Colon (tissue), 2 donors: ENCODE measurements around the gene ADD3.
"Not testable (repeated sequence)": the region's sequence is repeated elsewhere in the genome, so short reads cannot be mapped to it uniquely, and the experiment has no call there.

Experiments used
- FAIRE-seq: peaks from 2 replicates; lab custom pipeline; 2012; peaks lifted over from hg19 to GRCh38; lab: Jason Lieb, UNC
- donor health status: control.
- donor health status: control.

Gene ADD3

DNA sequence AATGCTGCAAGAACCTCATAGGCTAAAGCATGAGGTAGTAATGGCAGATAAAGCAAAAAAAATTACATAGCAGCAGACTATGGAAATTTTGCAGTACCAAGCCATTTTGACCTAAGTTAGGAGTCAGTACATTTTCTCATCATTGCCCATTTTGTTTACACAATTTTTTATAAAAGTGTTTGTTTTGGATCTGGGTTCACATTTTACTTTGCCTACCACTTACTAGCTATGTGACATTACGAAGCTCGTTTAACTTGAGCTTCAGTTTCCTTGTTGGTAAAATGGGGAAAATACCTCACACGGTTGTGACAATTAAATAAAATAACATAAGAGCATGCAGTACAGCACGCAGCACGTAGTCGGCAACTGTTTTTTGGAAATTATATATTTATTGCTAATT lies 99.6 kb downstream of the ADD3 start:
- no peak for FAIRE-seq

GRCh38 chr10:110107887-110108286 lies 100.1 kb downstream of the ADD3 start:
- no peak for FAIRE-seq

- no peak for FAIRE-seq
Measured at GRCh38 chr10:110109511-110109910, 101.7 kb downstream of the ADD3 start.

- no peak for FAIRE-seq
Measured at GRCh38 chr10:110110338-110110737, 102.6 kb downstream of the ADD3 start.

GRCh38 chr10:110113670-110114337 lies 106.0 kb downstream of the ADD3 start:
- no peak for FAIRE-seq

- not testable (repeated sequence) for FAIRE-seq
Measured at GRCh38 chr10:110114668-110115067, 106.9 kb downstream of the ADD3 start.

DNA sequence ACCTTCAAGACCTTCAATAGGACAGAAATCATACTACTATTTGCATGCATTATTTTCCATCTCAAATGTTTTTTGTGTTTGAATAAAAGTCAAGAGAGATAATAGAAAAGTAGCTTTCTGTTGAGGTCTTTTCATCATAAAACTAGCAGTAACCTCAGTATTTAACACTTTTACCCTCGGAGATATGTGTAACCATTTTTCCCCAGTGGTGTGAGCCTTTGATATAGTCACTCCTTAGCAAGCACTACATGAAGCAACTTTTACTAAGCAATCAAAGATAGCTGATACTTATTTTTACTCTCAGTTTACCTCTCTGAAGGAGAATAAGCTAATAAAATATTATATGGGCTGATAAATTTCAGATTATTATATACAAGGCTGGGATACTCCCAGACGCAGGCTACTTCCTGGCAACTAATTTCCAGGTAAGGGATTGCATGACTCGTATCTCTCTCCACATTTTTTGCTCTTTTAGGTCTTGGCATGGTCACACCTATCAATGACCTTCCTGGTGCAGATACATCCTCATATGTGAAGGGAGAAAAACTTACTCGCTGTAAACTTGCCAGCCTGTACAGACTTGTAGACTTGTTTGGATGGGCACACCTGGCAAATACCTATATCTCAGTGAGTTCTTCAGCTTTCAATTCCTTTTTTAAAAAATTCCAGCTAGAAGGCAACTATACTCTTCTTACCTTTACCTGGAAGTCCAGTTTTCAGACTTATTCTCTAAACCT lies 108.2 kb downstream of the ADD3 start:
- no peak for FAIRE-seq

DNA sequence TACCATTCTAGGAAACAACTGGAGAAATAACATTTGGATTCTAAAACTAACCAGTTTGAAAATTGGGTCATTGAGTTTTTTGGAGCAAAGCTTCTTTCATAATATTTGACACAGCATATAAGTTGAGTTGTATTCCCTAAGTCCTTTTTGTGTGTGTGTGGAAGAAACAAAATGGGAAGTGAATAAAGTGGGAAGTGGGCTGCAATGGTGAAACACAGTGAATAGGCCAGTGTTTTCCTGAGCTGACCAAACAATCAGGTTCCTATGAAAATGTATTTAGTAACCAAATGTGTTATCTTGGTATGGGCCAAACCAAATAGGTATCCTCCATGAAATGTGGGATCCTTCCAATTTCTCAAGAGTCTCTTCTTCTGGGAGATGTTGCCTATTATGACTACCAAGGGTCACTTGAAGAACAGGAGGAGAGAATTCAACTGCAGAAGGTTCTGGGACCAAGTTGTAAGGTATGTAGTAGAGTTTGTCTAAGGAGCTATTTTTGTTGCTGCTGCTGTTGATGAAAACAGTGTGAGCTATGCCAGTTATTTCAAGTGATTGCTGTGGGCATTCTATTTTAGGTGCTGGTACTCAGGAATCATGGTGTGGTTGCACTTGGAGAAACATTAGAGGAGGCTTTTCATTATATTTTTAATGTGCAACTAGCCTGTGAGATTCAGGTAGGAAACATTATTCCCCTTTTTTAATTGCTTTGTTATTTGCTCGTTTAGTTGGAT lies 111.3 kb downstream of the ADD3 start:
- FAIRE-seq, result no peak

DNA sequence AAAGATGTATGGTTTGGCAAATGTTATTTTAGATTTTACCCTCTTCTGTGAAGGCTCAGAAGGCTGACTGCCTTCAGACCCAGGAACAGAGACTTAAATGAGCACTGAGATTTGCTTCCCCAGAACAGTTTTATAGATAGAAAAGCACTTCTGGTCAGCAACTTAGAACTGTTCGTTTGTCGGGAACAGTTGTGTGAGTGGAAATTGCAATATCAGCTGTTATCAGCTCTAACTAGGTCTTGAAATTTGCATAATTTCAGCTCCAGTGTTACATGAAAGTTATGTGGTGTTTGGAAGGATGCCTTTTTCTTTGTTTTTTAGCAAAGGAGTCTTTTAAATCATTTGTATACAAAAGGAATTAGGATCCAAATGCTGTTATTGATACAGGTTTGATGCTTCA lies 115.8 kb downstream of the ADD3 start:
- FAIRE-seq, result no peak

DNA sequence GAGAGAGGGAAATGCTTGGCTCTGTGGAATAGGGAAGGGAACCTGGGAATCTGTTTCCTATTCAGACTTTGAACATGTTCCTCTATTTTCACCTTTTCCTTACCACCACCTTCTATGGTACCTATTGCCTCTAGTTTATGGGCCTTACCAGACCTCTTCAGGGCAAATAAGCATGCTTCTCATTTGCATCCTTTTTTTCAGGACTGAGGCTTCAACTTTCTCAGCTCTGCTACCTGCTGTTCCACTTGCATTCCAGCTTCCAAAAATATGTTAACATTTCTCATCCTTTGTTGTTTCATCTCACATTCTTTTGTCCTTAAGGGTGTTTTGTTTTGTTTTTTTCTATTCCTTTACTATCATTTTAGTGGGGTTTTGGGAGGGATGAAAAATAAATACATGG lies 121.7 kb downstream of the ADD3 start:
- no peak for FAIRE-seq

DNA sequence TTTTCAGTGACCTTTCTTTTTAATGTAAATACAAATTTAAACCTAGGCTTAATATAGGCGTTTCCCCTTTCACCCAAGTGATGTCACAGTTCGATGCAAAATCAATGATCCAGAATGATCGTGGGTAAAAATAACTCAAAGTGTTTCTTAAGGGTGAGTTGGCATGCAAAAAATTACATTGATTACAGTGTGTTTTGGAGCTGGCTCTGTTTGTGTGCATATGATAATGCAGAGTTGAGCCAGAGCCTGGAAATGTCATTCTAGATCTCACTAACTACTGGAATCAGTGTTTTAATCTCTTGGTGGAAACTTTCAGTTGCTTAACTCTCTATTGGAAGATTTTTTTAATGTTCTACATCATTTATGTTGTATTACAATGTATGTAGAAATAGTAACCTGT lies 127.1 kb downstream of the ADD3 start:
- no peak for FAIRE-seq

DNA sequence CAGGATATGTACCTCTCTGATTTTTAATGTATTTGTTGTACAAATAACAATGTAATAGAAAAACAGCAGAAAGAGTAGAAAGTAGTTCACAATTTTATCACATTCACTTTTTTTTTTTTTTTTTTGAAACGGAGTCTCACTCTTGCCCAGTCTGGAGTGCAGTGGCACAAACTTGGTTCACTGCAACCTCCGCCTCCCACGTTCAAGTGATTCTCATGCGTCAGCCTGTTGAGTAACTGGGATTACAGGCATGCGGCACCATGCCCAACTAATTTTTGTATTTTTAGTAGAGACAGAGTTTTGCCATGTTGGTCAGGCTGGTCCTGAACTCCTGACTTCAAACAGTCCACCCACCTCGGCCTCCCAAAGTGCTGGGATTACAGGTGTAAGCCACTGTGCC lies 128.1 kb downstream of the ADD3 start:
- not testable (repeated sequence) for FAIRE-seq

- peak; percentile 87 for FAIRE-seq
Measured at GRCh38 chr10:110137142-110137545, 129.4 kb downstream of the ADD3 start.

DNA sequence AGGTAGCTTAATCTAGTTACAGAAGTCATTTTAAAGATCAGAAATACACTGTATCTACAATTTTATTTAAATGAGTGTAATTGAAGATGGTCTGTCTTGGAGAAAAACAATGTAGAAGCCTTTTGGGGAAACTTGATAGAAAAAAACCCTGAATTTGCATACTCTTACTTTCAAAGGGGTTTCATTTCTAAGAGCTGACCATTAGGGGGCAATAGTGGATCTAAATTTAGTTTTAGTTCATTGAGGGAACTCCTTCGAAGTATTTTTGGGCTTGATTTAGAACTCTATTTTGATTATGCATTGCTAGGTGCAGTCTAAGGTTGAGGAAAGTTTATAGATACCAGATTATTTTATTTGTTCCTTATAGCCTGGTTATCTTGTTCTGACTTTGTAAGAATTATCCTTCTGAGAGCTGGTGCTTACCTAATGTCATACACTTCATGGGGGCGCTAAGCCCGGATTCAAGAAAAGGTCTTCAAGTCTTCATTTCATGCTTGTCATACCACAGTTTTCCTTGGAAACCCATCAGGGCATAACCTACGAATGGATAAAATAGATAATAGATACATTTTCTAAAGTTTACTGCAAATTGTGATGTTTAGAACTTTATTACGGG lies 130.5 kb downstream of the ADD3 start:
- FAIRE-seq, result peak; percentile 80

DNA sequence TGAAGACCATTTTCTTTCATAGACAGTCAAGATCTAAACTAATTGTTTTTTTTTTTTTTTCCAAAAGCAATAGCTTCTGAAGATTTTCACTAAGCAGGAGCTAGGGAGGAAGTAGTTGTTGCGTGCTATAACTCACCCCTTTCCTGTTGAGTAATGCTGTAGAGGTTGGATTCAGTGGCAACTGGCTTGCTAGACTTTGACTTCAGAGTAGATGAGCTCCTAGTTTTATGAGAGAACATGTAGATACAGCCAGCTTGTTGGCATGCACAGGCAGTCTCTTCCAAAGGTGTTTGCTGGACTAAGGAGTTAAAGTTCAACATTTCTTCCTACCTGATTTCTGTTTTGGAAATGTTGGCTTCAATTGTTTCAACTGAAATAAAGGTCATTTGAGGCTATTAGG lies 133.4 kb downstream of the ADD3 start:
- no peak for FAIRE-seq

DNA sequence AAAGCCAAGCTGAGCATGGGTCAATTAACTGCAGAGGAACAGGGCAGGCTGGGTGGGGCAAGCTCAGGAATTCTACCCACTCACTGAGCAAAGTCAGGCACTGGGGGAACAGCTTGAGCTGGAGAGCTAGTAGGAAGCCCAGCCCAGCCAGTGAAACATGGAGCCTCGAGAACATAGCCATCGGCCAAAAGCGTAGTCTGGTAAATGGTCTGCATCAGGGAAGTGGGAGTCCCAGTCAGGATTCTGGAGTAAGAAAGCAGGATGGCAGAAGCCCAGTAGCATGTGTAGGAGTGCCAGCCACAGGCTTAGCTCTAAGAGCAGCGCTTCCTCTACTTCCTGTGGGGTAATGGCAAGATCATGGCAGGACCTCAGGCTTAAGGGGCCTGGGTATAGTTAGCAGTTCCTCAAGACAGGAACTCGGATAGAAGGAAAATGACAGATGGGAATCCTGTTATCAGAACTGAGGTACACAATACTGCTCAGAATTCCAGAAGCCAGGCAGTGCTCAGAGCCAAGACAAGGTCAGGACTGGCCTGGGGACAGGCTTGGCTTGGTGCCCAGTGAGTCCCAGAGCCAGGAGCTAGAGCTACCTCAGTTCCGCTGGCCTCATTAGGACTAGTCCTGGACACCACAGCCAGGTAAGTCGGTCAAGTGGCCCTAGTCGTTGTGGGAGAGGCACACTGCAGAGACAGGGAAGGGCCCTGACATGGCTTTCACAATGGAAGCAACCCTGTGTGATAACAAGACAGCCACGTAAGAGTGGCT lies 134.3 kb downstream of the ADD3 start:
- FAIRE-seq, result no peak

DNA sequence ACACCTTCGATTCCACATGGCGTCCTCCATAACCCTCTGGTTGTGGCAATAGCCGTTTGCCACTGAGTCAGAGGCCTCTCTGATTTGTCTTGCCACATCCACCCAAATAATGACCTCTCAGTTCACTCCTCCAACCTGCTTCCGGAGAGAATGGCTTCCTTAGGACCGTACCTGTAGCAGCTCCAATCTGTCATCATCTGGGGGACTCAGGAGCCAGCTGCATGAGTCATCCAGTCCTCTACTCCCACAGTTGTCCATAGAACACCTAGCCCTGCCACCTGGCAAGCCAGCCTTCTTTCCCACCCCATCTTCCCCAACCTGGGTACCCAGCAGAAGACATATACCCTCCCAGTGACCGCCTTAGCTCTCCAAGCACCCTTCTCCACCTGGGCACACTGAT lies 135.2 kb downstream of the ADD3 start:
- no peak for FAIRE-seq

DNA sequence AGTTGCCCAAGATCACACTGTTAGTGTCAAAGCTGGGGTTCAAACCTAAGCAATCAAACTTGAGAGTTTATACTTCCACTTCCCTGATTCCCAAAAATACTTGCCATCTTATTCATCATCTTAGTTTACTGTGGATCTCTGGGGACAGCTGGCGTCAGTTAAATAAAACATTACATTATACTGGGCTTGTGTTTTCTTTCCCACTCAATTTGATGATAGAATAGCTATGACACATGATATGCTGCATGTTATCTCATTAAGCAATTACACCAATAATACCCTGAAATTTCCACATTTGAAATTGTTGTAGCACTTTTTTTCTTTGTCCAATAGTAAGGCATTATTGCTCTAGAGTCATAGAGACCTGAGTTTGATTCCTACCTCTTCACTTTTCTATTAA lies 136.7 kb downstream of the ADD3 start:
- no peak for FAIRE-seq

GRCh38 chr10:110147961-110148360 lies 140.2 kb downstream of the ADD3 start:
- FAIRE-seq, result no peak

DNA sequence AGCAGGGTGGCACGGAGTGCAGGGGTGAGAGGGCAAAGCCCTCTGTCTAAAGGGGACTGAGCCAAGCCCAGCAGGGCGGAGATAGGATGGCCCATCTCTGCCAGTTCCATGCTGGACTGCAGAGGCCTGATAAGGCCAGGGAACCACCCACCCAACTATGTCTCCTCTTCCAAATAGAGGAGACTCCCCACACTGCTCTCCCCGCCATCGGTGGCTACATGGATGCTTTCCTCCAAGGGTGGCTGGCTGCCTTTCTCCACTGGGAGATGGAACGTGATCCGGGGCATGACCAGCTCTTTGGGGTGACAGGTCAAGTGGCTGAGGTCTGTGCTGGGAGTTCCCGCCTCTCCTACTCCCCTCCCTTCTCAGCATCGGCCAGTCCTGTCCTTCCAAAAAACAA lies 141.5 kb downstream of the ADD3 start:
- FAIRE-seq, result no peak

DNA sequence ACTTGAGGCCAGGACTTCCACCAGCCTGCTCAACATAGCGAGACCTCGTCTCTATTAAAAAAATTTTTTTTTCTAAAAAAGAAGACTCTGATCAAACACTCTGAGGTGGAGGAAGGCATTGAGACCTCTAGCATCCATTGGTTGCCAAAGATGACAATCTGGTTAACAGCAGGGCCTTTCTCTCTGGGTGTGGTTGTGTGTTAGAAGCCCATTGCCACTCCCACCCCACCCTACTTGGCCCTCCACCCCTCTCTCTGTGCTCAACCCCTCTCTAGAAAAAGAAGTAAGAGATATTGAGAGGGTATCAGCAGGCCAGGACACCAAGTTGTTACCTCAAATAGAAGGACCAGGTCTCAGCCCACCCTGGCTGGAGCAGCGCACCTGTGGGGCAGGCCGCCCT lies 142.3 kb downstream of the ADD3 start:
- no peak for FAIRE-seq

DNA sequence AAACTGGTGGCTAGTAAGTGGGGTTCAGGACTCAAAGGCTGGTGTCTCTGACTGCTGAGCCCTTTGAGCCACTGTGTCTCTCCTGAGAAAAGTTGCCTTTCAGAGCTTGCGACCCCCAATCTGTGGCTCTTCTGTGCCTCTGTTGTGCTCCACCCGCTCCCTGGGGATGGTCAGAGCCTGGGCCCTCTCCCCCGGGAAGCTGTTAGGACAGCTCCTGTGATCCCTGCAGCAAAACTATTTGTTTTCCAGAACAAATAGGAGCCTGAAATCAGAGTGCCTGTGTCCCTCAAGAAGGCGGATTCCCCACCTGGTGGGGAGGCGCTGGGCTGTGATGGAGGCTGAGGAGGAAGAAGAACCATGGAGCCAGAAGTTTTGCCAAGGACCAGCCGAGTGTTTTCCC lies 143.2 kb downstream of the ADD3 start:
- no peak for FAIRE-seq
